OCI-M1 (cell line): ENCODE results near the gene GATA5.
"Not testable (repeated sequence)": the region's sequence is repeated elsewhere in the genome, so short reads cannot be mapped to it uniquely, and the experiment has no call there.

Source experiments
- DNase-seq: peaks from one replicate; lab custom pipeline; 2025; lab: John Stamatoyannopoulos, UW

GATA5 gene

GRCh38 chr20:62504323-62504722 lies 28.5 kb upstream of the GATA5 start:
- DNase-seq, result no peak

GRCh38 chr20:62503401-62504178 lies 27.8 kb upstream of the GATA5 start:
- DNase-seq, result peak; percentile 32

GRCh38 chr20:62502496-62503095 lies 26.8 kb upstream of the GATA5 start:
- no peak for DNase-seq

GRCh38 chr20:62501801-62502495 lies 26.2 kb upstream of the GATA5 start:
- peak; percentile 35 for DNase-seq

- peak; percentile 80 for DNase-seq
Measured at GRCh38 chr20:62500237-62500864, 24.6 kb upstream of the GATA5 start.

GRCh38 chr20:62499758-62500236 lies 24.0 kb upstream of the GATA5 start:
- DNase-seq, result no peak

- DNase-seq, result no peak
Measured at GRCh38 chr20:62498874-62499273, 23.1 kb upstream of the GATA5 start.

- DNase-seq, result peak; percentile 60
Measured at GRCh38 chr20:62496568-62497218, 20.9 kb upstream of the GATA5 start.

GRCh38 chr20:62495749-62496567 lies 20.2 kb upstream of the GATA5 start:
- DNase-seq, result no peak

GRCh38 chr20:62494980-62495748 lies 19.4 kb upstream of the GATA5 start:
- no peak for DNase-seq

GRCh38 chr20:62494537-62494936 lies 18.7 kb upstream of the GATA5 start:
- peak; percentile 60 for DNase-seq

- DNase-seq, result no peak
Measured at GRCh38 chr20:62493886-62494285, 18.1 kb upstream of the GATA5 start.

GRCh38 chr20:62493253-62493885 lies 17.6 kb upstream of the GATA5 start:
- DNase-seq, result no peak

GRCh38 chr20:62492711-62493110 lies 16.9 kb upstream of the GATA5 start:
- no peak for DNase-seq

- not testable (repeated sequence) for DNase-seq
Measured at GRCh38 chr20:62490783-62491182, 15.0 kb upstream of the GATA5 start.

- DNase-seq, result no peak
Measured at GRCh38 chr20:62489932-62490263, 14.1 kb upstream of the GATA5 start.

- no peak for DNase-seq
Measured at GRCh38 chr20:62489186-62489931, 13.6 kb upstream of the GATA5 start.

- DNase-seq, result no peak
Measured at GRCh38 chr20:62488470-62488869, 12.7 kb upstream of the GATA5 start.
